Embryonic facial prominence (tissue), 1 donor: ENCODE data around the gene HELQ.

Experiments
- DNase-seq: peaks from one replicate; pipeline ENCODE4 v3.0.0-alpha.2; 2016; ENCODE audit errors: extremely low spot score

Gene HELQ

DNA sequence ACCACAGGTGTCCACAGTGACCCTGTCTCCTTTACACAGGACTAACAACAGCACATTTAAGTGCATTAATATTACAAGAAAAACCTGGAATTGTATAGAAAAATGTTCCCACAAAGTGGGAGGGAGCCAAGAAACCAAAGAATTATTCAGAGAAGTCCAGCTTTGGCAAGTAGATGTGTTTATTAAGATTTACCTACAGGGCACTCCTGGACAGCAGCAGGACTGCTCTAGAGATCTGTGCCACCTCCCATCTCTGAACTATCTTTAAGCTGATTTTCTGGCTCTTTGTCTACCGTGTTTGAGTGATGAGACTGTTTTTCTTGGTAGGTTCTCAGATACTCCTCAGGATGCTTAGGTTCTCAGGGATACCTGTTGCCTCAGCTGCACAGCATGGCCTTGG lies 82.7 kb downstream of the HELQ start:
- no peak for DNase-seq

DNA sequence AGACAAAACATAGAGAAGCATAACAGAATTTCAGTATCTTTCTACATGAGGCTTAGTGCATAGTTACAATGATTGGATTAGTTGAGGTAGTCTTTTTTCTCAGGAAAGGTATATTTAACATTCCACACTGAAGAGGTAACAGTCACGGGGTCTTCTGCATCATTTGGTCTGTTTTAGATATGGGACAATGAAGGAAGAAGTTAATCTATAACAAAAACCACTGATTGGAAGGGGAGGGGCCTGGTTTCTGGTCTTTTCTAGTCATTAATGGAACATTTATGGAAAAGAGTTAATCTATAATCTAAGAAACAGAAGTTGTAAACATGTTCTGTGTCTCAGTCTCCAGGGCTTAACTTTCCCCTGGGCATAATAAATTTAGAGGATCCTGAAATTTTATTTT lies 83.7 kb downstream of the HELQ start:
- DNase-seq = no peak

DNA sequence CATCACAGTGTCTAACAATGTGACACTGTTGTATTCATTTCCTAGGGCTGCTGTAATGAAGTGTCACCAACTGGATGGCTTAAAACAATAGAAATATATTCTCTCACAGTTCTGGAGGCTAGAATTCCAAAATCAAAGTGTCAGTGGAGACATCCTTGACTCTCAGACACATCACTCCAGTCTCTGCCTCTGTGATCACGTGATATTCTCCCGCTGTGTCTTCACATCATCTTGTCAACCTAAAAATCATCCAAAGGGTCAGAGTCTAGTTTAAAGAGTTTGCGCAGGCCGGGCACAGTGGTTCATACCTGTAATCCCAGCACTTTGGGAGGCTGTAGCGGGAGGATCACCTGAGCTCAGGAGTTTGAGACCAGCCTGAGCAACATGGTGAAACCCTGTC lies 84.4 kb downstream of the HELQ start:
- DNase-seq = no peak

DNA sequence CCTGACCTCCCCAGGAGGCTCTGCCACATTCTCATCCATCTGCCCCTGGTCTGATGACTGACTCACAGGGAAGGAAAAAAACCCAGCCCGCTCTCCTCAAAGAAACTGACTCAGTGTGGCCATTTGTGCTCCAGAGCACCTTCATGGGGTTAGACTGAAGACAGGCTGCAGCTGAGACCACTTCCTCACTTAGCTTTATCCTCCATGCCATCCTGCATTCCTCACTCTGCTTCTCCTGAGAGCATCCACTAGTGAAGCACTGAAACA lies 85.0 kb downstream of the HELQ start:
- DNase-seq = no peak

DNA sequence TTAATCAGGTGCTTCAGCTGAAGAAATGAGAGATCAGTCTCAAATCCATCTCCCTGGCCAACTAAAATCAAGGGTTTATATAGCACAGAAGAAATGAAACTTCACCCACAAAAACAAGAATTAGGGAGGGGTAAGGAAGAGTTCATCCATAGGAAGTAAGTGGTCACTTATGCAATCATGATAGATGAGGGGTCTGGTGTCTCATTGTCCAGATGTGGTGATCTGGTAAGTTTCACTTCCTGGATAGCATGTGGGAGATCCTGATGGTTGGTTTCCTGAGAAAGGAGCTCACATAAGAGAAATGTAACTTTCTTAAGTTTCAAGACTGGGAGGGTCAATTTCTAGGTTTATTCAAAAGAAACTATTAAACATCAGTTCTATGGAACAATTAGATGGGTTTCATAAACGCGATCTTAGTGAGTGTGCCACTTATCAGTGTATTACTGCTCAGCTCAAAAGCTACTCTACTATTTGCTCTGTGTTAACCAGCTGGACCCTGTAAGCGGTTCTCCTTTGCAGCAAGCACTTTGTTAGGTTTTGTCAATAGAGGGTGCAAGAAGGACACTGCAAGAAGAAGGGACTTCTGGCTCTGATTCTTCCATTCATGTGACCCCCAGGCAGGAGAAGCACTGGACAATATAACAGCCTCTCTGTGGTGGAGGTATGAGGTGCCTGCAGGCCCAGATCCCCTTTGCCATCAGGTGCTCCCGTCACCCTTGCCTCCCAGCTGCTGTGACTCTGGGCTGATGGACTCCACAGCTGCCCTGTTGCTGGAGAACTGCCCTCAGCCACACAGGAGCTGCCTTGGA lies 85.6 kb downstream of the HELQ start:
- no peak for DNase-seq

DNA sequence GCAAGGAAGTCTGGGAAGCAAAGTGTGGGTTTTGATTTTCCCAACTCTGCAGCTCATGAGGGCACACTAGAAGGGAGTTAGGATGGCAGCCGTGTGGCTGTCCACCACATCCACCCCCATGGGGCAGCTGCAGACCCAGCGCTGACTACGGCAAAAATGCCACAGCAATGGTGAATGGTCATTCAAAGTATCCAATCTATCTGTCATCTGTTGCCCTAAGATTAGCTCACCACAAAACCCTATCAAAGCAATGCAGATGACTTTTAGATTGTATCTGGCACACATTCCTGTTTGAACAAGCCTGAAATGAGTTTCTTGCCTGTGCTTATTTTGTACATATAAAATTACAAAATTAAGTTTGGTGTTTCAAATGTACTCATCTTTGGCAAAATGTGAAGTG lies 91.3 kb downstream of the HELQ start:
- no peak for DNase-seq

DNA sequence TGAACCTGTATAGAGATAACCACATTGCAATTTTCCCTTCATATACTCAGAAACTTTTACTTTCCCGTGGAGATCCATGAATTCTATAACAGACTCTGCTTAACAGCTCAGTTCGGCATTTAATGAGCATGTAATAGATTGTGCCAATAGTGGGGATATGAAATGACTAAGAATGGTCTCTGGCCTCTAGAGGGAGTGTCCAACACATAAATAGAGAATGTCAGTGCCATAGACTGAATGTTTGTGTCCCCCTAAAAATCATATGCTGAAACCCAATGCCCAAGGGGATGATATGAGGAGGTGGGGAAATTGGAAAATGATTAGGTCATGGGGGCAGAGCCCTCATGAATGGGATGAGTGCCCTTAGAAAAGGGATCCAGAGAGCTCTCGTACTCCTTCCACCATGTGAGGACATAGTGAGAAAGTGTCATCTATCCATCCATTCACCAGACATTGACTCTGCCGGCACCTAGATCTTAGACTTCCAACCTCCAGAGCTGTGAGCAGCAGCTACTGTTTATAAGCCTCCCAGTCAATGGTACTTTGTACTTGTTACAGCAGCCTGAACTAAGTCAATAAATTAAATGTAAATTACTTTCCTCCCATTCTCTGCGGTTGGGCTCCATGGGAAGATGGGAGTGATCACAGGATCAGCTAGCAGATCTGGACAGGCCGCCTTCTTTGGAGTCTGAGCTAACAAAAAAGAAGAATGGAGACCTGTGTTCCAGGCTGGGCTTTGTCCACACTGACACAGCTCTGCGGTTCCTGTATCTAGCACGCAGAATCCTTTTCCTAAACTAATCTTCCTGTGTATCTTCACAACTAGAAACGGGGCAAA lies 92.9 kb downstream of the HELQ start:
- no peak for DNase-seq

DNA sequence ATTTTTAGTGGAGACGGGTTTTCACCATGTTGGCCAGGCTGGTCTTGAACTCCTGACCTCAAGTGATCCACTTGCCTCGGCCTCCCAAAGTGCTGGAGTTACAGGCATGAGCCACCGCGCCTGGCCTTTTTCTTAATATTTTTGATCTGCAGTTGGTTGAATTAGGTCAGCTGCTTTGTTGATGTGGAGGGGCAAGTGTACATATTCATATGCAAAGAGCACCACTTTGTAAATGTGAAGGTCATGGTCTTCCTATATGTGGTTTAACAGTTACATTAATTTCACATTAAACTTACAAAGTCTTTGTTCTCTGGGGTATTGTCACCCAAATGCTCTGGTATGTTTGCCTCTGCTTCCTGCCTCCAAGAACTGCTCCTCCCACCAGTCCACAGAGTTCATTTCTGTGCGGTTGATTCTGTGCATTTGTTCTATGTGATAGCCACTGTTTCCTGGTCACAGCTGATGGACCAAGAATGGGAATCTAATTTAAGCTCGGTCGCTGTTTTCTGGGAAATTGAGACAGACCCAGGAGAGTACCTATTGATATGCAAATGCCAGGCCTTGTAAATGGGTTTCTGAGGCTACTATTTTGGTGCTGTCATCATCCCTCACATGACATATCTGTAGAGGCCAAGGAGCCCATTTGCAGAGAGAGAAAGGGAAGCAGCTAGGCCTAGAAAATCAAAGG lies 94.1 kb downstream of the HELQ start:
- DNase-seq = no peak

DNA sequence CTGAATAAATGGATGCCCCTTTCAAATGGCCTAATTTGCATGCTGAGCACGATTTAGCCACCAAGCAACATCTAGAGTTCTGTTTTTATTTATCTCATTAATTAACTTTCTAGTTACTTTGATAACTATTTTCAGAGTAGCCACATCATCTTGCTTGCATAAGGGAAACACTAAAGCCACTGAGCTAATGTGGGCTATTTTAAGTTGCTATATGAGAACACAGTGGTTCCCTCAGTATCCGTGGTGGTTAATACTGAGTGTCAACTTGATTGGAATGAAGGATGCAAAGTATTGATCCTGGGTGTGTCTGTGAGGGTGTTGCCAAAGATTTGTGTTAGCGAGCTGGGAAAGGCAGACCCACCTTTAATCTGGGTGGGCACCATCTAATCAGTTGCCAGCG lies 95.6 kb downstream of the HELQ start:
- DNase-seq = no peak

DNA sequence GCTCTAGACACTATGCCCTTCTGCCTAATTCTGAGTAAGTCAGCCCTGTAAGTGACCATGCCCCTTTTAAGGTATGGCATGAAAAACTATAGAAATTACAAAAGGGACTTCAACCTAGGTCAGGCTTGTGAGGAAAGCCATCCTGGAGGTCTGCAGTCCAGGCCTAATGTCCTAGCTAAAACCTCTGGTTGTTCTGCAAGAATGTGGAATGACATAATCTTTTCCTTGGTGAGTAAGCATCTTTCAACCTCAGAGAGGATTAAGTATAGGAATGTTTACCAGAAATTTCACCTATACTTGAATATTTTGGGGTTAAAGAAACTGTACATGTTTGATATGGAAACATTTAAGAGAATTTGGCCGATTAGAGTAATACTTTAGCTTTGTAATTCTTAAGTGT lies 97.2 kb downstream of the HELQ start:
- DNase-seq = no peak
